Hepatocyte (in vitro differentiated cells): Measurements from ENCODE around the gene LY6G5B. TPM values are rescaled to one million over a fixed set of nuclear protein-coding genes. Genes with fewer than 3 reads are reported as not detected.

ENCODE experiments used
- DNase-seq: peaks from one replicate; pipeline ENCODE4 v3.0.0-alpha.2; 2016; ENCODE audit warnings: low spot score
- H2AFZ ChIP-seq: fragments of 200-600 bp; sonication (generic); 2 replicates; pipeline ENCODE4 v1.6.0; 2016; ENCODE audit warnings: antibody characterized with exemption, mild to moderate bottlenecking
- H3K27ac ChIP-seq: fragments of 200-600 bp; sonication (generic); 2 replicates; pipeline ENCODE4 v1.5.1; 2016; ENCODE audit warnings: mild to moderate bottlenecking
- H3K27me3 ChIP-seq: fragments of 200-600 bp; sonication (generic); 2 replicates; pipeline ENCODE4 v1.6.1; 2016
- H3K36me3 ChIP-seq: fragments of 200-600 bp; sonication (generic); replicated peaks from 2 replicates; pipeline ENCODE4 v1.5.1; 2016; ENCODE audit warnings: low read depth; ENCODE audit not compliant: insufficient read depth
- H3K4me1 ChIP-seq: fragments of 200-600 bp; sonication (generic); 2 replicates; pipeline ENCODE4 v1.5.1; 2016; ENCODE audit warnings: mild to moderate bottlenecking, moderate library complexity; ENCODE audit not compliant: insufficient read depth
- H3K4me2 ChIP-seq: fragments of 200-600 bp; sonication (generic); 2 replicates; pipeline ENCODE4 v1.6.0; 2016
- H3K4me3 ChIP-seq: fragments of 200-600 bp; sonication (generic); 2 replicates; pipeline ENCODE4 v1.5.1; 2016; ENCODE audit warnings: mild to moderate bottlenecking
- H3K79me2 ChIP-seq: fragments of 200-600 bp; sonication (generic); 2 replicates; pipeline ENCODE4 v1.6.0; 2017; ENCODE audit warnings: mild to moderate bottlenecking
- H3K9me2 ChIP-seq: fragments of 200-600 bp; sonication (generic); replicated peaks from 2 replicates; pipeline ENCODE4 v1.6.0; 2017; ENCODE audit warnings: mild to moderate bottlenecking; ENCODE audit not compliant: insufficient read depth
- H3K9me3 ChIP-seq: fragments of 200-600 bp; sonication (generic); 2 replicates; pipeline ENCODE4 v1.5.1; 2016; ENCODE audit warnings: low read depth, mild to moderate bottlenecking
- H4K20me1 ChIP-seq: fragments of 200-600 bp; sonication (generic); 2 replicates; pipeline ENCODE4 v1.6.0; 2016; ENCODE audit warnings: mild to moderate bottlenecking; ENCODE audit not compliant: insufficient read depth, poor library complexity, severe bottlenecking
- EZH2 ChIP-seq: fragments of 200-600 bp; sonication (generic); IDR thresholded peaks from 2 replicates; pipeline ENCODE4 v1.6.1; 2016; ENCODE audit warnings: antibody characterized with exemption, mild to moderate bottlenecking, borderline replicate concordance
- EZH2phosphoT487 ChIP-seq: fragments of 200-600 bp; sonication (generic); IDR thresholded peaks from one replicate; pipeline ENCODE4 v1.6.1; 2018; ENCODE audit warnings: antibody characterized with exemption, mild to moderate bottlenecking, low read depth, moderate library complexity; ENCODE audit not compliant: unreplicated experiment, severe bottlenecking
- WGBS: methylation state at CpG from one replicate; pipeline ENCODE4 v1.1.6; 2016; ENCODE audit warnings: low lambda C conversion rate; ENCODE audit errors: missing lambda C conversion rate; 5-methylcytosine and 5-hydroxymethylcytosine counted together
- polyA plus RNA-seq: library from polyadenylated mRNA; unstranded; fragments of >200 nt; fragmentation: Nextera tagmentation; extraction: Ambion mirVana; gene quantifications from 2 replicates; pipeline ENCODE4 v1.2.1, GENCODE V29; 2016
- total RNA-seq: library from RNA; depleted of rRNA; stranded (reverse); fragments of >200 nt; gene quantifications from 2 replicates; pipeline ENCODE4 v1.2.3, GENCODE V29; 2014
- TF ChIP-seq, protein P1 (sequence below): fragments of 200-600 bp; sonication (generic); IDR thresholded peaks from 2 replicates; pipeline ENCODE4 v1.5.1; 2016; ENCODE audit warnings: antibody characterized with exemption, mild to moderate bottlenecking; ENCODE audit not compliant: poor library complexity

Gene LY6G5B
- total and polyA plus RNA-seq, 2 experiments from 2014 or later, result 5.3 to 14.9 TPM

DNA sequence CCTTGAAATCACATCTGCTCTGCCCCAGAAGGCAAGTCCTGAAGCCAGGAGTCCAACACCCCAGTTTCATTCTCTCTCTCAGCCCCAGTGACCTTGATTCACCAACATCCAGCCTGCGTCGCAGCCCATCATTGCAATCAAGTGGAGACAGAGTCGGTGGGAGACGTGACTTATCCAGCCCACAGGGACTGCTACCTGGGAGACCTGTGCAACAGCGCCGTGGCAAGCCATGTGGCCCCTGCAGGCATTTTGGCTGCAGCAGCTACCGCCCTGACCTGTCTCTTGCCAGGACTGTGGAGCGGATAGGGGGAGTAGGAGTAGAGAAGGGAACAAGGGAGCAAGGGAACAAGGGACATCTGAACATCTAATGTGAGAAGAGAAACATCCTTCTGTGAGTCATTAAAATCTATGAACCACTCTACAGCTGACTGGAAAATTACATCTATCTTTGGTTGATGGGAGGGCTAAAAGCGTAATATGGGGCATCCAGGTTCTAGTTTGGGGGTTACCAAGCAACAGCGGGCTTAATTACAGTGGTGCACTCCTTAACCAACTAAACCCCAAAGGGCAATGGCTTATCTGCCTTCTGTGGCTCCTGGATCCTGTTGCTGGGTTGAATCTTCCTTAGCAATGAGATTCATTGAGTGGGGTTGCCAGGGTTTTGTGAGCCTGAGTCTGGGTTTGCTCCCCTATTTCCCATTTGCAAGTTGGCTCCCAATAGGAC is 47.9 kb downstream of the LY6G5B start:
- no peak overlapping the region for H3K27ac ChIP-seq
- no peaks in the 10 kb centered on the region for H3K27me3 ChIP-seq
- H3K4me3 ChIP-seq, result no peak overlapping the region
- H3K36me3 ChIP-seq, result no peaks in the 10 kb centered on the region
- H3K79me2 ChIP-seq, result no peaks in the 10 kb centered on the region
- no peaks in the 10 kb centered on the region for H3K9me2 ChIP-seq
- TF ChIP-seq EZH2phosphoT487 (no peak), EZH2 (no peak)
- TF ChIP-seq, protein P1, sequence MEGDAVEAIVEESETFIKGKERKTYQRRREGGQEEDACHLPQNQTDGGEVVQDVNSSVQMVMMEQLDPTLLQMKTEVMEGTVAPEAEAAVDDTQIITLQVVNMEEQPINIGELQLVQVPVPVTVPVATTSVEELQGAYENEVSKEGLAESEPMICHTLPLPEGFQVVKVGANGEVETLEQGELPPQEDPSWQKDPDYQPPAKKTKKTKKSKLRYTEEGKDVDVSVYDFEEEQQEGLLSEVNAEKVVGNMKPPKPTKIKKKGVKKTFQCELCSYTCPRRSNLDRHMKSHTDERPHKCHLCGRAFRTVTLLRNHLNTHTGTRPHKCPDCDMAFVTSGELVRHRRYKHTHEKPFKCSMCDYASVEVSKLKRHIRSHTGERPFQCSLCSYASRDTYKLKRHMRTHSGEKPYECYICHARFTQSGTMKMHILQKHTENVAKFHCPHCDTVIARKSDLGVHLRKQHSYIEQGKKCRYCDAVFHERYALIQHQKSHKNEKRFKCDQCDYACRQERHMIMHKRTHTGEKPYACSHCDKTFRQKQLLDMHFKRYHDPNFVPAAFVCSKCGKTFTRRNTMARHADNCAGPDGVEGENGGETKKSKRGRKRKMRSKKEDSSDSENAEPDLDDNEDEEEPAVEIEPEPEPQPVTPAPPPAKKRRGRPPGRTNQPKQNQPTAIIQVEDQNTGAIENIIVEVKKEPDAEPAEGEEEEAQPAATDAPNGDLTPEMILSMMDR, result no peak
- peak; percentile 26 for DNase-seq
- 56% methylated on average over 10 of the region's 10 CpGs for WGBS
- H3K4me2 ChIP-seq, result no peak overlapping the region
- no peaks in the 10 kb centered on the region for H4K20me1 ChIP-seq
- H2AFZ ChIP-seq, result no peak overlapping the region
- peaks cover 25% of the 10 kb centered on the region for H3K4me1 ChIP-seq
- no peaks in the 10 kb centered on the region for H3K9me3 ChIP-seq

- WGBS, result 67% methylated on average over 1 of the region's 1 CpG
- TF ChIP-seq, protein P1, result no peak
- TF ChIP-seq EZH2phosphoT487 (no peak), EZH2 (no peak)
- H3K36me3 ChIP-seq, result no peaks in the 10 kb centered on the region
- H3K4me1 ChIP-seq, result peaks cover 25% of the 10 kb centered on the region
- H3K4me3 ChIP-seq, result no peak overlapping the region
- no peak overlapping the region for H2AFZ ChIP-seq
- no peaks in the 10 kb centered on the region for H3K27me3 ChIP-seq
- H3K79me2 ChIP-seq, result no peaks in the 10 kb centered on the region
- no peak for DNase-seq
- no peaks in the 10 kb centered on the region for H3K9me3 ChIP-seq
- H3K27ac ChIP-seq, result no peak overlapping the region
- no peaks in the 10 kb centered on the region for H3K9me2 ChIP-seq
- no peak overlapping the region for H3K4me2 ChIP-seq
- no peaks in the 10 kb centered on the region for H4K20me1 ChIP-seq
Measured at GRCh38 chr6:31718265-31718664, 48.5 kb downstream of the LY6G5B start.

- no peaks in the 10 kb centered on the region for H3K36me3 ChIP-seq
- TF ChIP-seq, protein P1, result no peak
- TF ChIP-seq EZH2phosphoT487, result no peak
- no peak for TF ChIP-seq EZH2
- H4K20me1 ChIP-seq, result no peaks in the 10 kb centered on the region
- no peaks in the 10 kb centered on the region for H3K79me2 ChIP-seq
- no peaks in the 10 kb centered on the region for H3K9me3 ChIP-seq
- no peak overlapping the region for H2AFZ ChIP-seq
- no peaks in the 10 kb centered on the region for H3K27me3 ChIP-seq
- H3K4me1 ChIP-seq, result peaks cover 17% of the 10 kb centered on the region
- WGBS, result 84% methylated on average over 6 of the region's 6 CpGs
- H3K9me2 ChIP-seq, result no peaks in the 10 kb centered on the region
- H3K4me3 ChIP-seq, result no peak overlapping the region
- no peak for DNase-seq
- H3K4me2 ChIP-seq, result no peak overlapping the region
- no peak overlapping the region for H3K27ac ChIP-seq
Measured at GRCh38 chr6:31719001-31719400, 49.2 kb downstream of the LY6G5B start.
